ENCODE data around the gene ETV3. TPM values are rescaled to one million over a fixed set of nuclear protein-coding genes. Genes with fewer than 3 reads are reported as not detected.
"Not testable (repeated sequence)": the region's sequence is repeated elsewhere in the genome, so short reads cannot be mapped to it uniquely, and the experiment has no call there.

ETV3 gene
- total RNA-seq (10 to 100 TPM in 4 of 5 donors, 1 to 10 TPM in 1; 3.8 to 30.8 (median 18.7) TPM), polyA plus RNA-seq (1 to 10 TPM; 5.9 to 6.6 (median 6.5) TPM)
- long read RNA-seq, donor 1, full-length matches to known transcripts, result 5 of 5 reads
- long read RNA-seq, donor 1, partial matches to known transcripts, result 0 of 5 reads
- long read RNA-seq, donor 1, other reads (novel, unspliced or antisense), result 0 of 5 reads
- long read RNA-seq, donor 2, full-length matches to known transcripts, result 6 of 19 reads
- long read RNA-seq, donor 2, partial matches to known transcripts, result 13 of 19 reads
- long read RNA-seq, donor 2, other reads (novel, unspliced or antisense), result 0 of 19 reads
- long read RNA-seq, donor 3, result 0 reads
- long read RNA-seq, donor 4, full-length matches to known transcripts, result 2 of 2 reads
- long read RNA-seq, donor 4, partial matches to known transcripts, result 0 of 2 reads
- long read RNA-seq, donor 4, other reads (novel, unspliced or antisense), result 0 of 2 reads
- long read RNA-seq, donor 5, full-length matches to known transcripts, result 4 of 4 reads
- long read RNA-seq, donor 5, partial matches to known transcripts, result 0 of 4 reads
- long read RNA-seq, donor 5, other reads (novel, unspliced or antisense), result 0 of 4 reads
- long read RNA-seq, donor 6, result 0 reads
- long read RNA-seq, donor 7, full-length matches to known transcripts, result 1 of 1 reads
- long read RNA-seq, donor 7, partial matches to known transcripts, result 0 of 1 reads
- long read RNA-seq, donor 7, other reads (novel, unspliced or antisense), result 0 of 1 reads
- long read RNA-seq, donor 8, full-length matches to known transcripts, result 1 of 1 reads
- long read RNA-seq, donor 8, partial matches to known transcripts, result 0 of 1 reads
- long read RNA-seq, donor 8, other reads (novel, unspliced or antisense), result 0 of 1 reads
- long read RNA-seq, donor 9, full-length matches to known transcripts, result 3 of 3 reads
- long read RNA-seq, donor 9, partial matches to known transcripts, result 0 of 3 reads
- long read RNA-seq, donor 9, other reads (novel, unspliced or antisense), result 0 of 3 reads
- long read RNA-seq, donor 10, result 0 reads

DNA sequence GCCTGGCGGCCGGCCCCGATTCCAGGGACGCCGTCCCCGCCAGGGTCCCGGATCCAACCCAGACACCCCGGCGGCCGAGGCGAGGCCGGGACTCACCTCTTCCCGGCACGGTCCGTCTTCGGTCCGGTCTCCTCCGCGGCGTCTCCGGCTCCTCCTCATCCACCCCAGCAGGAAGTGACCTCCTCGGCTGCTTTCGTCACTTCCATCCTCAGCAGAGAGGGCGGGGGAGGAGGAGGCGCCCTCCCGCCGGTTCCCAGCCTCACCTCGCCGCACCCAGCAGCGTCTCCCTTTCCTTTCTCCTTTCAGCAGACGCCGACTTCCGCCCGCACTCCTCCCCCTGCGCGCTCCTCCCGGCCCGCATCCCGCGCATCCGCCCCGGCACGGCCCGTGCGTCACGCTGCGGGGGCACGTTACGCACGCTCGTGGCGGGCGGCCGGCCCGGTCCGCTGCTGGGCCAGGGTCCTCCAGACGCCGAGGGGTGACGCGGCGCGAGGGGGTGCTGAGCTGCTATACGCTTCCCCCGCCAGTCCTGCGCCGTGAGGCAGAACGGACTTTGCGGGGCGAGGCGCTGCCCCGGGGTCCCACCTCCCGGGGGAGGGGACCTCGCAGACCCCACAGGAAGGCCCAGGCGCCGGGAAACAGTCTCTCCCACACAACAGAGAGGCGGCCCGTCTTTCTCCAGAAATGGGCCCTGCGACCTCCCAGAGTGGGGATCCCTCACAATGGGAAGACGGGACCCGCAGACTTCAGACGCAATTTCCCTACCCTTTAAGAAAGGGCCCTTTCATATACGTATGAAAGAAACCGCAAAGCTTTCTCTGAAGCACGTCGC, at the start of gene ETV3:
ETV3 (minus strand) TSS at position 176 of the 832 bp plus-strand sequence. CDS start 2,043 bp downstream, outside the sequence.
- peak within 1 kb of the TSS; percentile 89 to 98 (median 97) for H3K27ac ChIP-seq
- TF ChIP-seq POLR2A (IDR thresholded peaks at IDR 0.05) (peak in 2 of 4 donors; percentile 59 to 73), EP300 (IDR thresholded peaks at IDR 0.05) (no peak), POLR2AphosphoS5 (IDR thresholded peaks at IDR 0.05) (peak; percentile 47 to 97 (median 97))
- TF ChIP-seq, protein P1, sequence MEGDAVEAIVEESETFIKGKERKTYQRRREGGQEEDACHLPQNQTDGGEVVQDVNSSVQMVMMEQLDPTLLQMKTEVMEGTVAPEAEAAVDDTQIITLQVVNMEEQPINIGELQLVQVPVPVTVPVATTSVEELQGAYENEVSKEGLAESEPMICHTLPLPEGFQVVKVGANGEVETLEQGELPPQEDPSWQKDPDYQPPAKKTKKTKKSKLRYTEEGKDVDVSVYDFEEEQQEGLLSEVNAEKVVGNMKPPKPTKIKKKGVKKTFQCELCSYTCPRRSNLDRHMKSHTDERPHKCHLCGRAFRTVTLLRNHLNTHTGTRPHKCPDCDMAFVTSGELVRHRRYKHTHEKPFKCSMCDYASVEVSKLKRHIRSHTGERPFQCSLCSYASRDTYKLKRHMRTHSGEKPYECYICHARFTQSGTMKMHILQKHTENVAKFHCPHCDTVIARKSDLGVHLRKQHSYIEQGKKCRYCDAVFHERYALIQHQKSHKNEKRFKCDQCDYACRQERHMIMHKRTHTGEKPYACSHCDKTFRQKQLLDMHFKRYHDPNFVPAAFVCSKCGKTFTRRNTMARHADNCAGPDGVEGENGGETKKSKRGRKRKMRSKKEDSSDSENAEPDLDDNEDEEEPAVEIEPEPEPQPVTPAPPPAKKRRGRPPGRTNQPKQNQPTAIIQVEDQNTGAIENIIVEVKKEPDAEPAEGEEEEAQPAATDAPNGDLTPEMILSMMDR (IDR thresholded peaks at IDR 0.05), result no peak
- H3K27me3 ChIP-seq, result no peaks in the 10 kb centered on the region
- H3K36me3 ChIP-seq, result peaks cover 17 to 28% (median 27%) of the 10 kb centered on the region in 4 donors
- H3K4me3 ChIP-seq, result peak within 1 kb of the TSS; percentile 67 to 93 (median 83)
- peak; percentile 91 to 97 for DNase-seq
- intact Hi-C loops (cut with DNase I; ENCODE audit: low total_unique reads), result no loop called here
- H3K4me1 ChIP-seq, result peaks cover 16 to 49% (median 40%) of the 10 kb centered on the region in 4 donors
- 0 to 1% (median 1%) methylated on average over 39 to 85 of the region's 85 CpGs for WGBS, 5 donors
- H3K9me3 ChIP-seq, result no peaks in the 10 kb centered on the region

DNA sequence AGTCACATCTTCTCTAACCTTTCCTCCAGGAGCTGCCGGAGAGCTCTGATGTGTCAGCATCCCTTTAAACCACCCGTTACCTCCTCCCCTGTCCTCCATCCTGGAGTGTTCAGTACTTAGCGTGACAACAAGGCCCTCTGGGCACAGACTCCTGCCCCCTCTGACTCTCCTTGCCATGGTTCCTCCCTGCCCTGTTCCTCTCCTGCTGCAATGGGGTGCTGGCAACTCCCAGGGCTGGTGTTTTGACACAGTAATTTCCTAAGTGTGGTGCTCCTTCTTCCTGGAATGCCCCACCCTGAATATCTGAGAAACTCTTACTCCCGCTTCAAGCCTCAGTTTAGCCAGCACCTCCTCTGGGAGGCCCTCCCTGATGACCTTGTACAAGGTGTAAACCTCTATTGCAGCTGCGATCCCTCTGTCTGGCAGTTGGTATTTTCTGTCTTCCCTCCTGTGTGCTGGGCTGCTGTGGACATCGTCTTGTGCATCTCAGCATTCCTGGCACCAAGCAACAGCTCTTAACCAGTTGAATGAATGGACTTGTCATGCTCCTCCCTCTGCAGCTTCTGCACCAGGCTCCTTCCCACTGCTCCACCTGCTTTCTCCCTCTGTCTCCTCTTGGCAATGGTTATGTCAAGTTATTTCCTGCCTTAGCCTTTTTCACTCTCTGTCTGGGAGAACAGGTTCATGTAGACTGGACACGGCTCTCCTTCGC, 48.2 kb upstream of the ETV3 start:
- DNase-seq, result no peak
- Histone ChIP-seq H3K27ac (no peak overlapping the region), H3K36me3 (no peaks in the 10 kb centered on the region), H3K4me1 (no peaks in the 10 kb centered on the region), H3K27me3 (peaks cover 0 to 23% (median 0%) of the 10 kb centered on the region in 3 donors), H3K9me3 (no peaks in the 10 kb centered on the region), H3K4me3 (no peak overlapping the region)
- TF ChIP-seq POLR2A (IDR thresholded peaks at IDR 0.05) (no peak), POLR2AphosphoS5 (IDR thresholded peaks at IDR 0.05) (no peak), EP300 (IDR thresholded peaks at IDR 0.05) (no peak)
- TF ChIP-seq, protein P1 (IDR thresholded peaks at IDR 0.05), result no peak
- WGBS, 5 donors, result 70 to 78% (median 72%) methylated on average over 8 of the region's 8 CpGs
- intact Hi-C loops (cut with DNase I; ENCODE audit: low total_unique reads), result no loop called here

DNA sequence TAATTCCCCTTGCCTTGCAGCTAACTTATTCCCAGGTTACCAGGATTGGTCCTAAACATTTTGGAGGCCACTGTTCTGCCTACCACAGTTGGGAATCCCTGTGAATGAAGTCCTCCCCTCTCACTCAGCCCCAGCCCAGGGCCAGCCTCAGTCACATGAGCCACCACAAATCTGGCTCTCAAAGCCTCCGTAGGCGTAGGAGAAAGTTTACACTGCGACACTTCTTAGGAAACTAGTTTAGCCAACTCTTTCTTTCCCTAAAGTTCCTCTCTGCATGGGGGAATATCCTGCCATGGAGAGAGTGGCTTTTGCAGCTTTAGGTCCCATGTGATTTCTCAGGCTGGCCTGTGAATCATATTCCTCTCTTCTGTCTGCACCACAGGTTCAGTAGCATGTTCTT, 45.7 kb upstream of the ETV3 start:
- no peak overlapping the region for H3K27ac ChIP-seq
- H3K27me3 ChIP-seq, result peaks cover 0 to 16% (median 0%) of the 10 kb centered on the region in 3 donors
- no peaks in the 10 kb centered on the region for H3K36me3 ChIP-seq
- WGBS, 5 donors, result 57 to 81% (median 63%) methylated on average over 3 of the region's 3 CpGs
- no peak for DNase-seq
- no peaks in the 10 kb centered on the region for H3K9me3 ChIP-seq
- no peak for TF ChIP-seq EP300 (IDR thresholded peaks at IDR 0.05)
- TF ChIP-seq POLR2AphosphoS5 (IDR thresholded peaks at IDR 0.05), result no peak
- TF ChIP-seq, protein P1 (IDR thresholded peaks at IDR 0.05), result no peak
- TF ChIP-seq POLR2A (IDR thresholded peaks at IDR 0.05), result no peak
- intact Hi-C loops (cut with DNase I; ENCODE audit: low total_unique reads), result no loop called here
- no peak overlapping the region for H3K4me3 ChIP-seq
- no peaks in the 10 kb centered on the region for H3K4me1 ChIP-seq

DNA sequence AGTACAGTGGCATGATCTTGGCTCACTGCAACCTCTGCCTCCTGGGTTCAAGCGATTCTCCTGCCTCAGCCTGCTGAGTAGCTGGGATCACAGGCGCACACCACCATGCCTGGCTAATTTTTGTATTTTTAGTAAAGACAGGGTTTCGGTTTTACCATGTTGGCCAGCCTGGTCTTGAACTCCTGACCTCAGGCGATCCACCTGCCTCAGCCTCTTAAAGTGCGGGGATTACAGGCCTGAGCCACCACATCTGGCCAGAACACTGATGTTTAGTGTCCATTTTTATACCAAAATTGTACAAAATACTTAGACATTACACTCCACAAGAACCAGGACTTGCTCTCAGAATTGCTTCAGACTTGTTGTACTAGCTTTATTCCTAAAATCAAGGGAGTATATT, 44.2 kb upstream of the ETV3 start:
- peaks cover 0 to 16% (median 0%) of the 10 kb centered on the region in 3 donors for H3K27me3 ChIP-seq
- H3K36me3 ChIP-seq; H3K9me3 ChIP-seq; DNase-seq; H3K4me3 ChIP-seq; H3K4me1 ChIP-seq; intact Hi-C loops (cut with DNase I; ENCODE audit: low total_unique reads); H3K27ac ChIP-seq: not testable (repeated sequence)
- 76 to 87% (median 85%) methylated on average over 5 of the region's 5 CpGs for WGBS, 5 donors

Data from stomach (tissue), 19 donors.